GM19043 (cell line): Measurements from ENCODE around the gene CD300LD.
"Not testable (repeated sequence)": the region's sequence is repeated elsewhere in the genome, so short reads cannot be mapped to it uniquely, and the experiment has no call there.

ENCODE experiments used
- ATAC-seq: cut with Tn5 transposase; IDR thresholded peaks from one replicate; pipeline ENCODE4 v1.9.1; 2021; ENCODE audit warnings: low read depth; ENCODE audit not compliant: unreplicated experiment

The CD300LD gene

GRCh38 chr17:74574489-74575142, 17.5 kb downstream of the CD300LD start:
- ATAC-seq: no peak

- ATAC-seq: not testable (repeated sequence)
These were observed 18.4 kb downstream of the CD300LD start for GRCh38 chr17:74573635-74574034.

- no peak for ATAC-seq
These were observed 18.9 kb downstream of the CD300LD start for GRCh38 chr17:74573169-74573568.

DNA sequence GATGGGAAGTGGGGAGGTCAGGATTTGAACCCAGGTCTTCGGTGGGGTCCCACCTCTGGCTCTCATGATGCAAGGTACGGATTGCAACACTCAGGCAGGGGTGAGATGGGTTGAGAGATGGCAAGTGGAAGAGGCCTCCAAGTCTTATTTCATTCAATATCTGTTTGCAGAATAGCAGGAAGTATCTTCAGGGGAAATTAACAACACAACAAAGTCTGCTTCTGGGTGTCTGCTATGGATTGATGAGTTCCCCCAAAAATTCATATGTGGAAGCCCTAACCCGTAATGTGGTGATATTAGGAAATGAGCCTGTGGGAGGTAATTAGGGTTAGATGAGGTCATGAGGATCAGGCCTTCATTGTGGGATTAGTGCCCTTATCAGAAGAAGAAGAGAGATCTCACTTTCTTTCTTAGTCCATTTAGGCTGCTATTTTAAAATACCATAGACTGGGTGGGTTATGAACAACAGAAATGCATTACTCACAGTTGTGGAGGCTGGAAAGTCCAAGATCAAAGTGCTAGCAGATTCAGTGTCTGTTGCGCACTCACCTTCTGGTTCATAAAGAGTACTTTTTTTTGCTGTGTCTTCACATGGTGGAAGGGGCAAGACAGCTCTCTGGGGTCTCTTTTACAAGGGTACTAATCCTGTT, 20.3 kb downstream of the CD300LD start:
- ATAC-seq: no peak

GRCh38 chr17:74569020-74570003, 22.8 kb downstream of the CD300LD start:
- ATAC-seq: no peak

DNA sequence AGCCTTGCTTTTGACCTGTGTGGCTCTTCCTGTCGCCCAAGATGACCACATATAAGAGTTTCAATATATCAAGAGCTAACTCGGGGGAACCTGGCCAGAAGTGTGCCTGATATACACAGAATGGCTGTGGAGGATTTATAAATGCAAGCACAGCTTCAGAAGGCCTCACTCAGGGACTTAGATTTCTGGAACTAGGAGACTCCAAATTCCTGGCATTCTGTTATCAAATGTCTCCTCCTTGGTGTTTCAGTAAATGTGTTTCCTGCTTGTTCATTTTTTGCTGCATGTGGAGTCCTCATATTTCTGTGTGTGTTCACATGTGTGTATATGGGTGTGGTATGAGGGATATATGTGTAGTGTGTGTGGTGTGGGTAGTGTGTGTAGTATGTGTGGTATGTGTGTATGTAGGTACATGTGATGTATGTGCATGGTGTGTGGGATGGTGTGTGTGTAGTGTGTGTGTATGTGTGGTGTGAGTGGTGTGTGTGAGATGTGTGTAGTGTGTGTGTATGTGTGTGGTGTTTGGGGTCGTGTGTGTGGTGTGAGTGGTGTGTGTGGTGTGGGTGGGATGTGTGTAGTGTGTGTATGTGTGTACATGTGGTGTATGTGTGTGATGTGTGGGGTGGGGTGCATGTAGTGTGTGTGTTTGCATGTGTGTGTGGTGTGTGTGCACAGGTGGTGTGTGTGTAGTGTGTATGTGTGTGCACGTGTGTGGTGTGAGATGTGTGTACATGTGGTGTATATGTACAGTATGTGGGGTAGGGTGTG, 23.8 kb downstream of the CD300LD start:
- no peak for ATAC-seq

DNA sequence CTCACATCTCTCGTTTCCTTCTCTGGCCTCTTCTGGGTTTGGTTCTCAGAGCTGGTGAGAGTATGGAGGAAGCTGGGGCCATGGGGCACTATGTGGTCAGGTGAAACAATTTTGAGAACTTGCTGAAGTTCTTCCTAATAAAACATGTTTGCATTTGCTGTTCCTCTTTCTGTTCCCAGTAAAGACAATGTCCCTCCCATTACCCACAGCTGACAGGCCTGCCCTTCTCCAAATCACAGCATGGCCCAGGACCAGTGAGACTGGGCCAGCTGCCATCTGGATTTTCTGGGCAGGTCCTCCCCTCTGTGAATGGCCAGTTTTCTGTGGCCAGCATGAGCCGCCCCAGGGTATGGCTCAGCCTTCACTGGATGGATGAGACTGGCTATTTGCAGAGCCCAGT, 24.7 kb downstream of the CD300LD start, which contains the start of gene CD300H:
TSS of gene CD300H (minus strand) at position 113 of the 400 bp plus-strand sequence.
- no peak for ATAC-seq

DNA sequence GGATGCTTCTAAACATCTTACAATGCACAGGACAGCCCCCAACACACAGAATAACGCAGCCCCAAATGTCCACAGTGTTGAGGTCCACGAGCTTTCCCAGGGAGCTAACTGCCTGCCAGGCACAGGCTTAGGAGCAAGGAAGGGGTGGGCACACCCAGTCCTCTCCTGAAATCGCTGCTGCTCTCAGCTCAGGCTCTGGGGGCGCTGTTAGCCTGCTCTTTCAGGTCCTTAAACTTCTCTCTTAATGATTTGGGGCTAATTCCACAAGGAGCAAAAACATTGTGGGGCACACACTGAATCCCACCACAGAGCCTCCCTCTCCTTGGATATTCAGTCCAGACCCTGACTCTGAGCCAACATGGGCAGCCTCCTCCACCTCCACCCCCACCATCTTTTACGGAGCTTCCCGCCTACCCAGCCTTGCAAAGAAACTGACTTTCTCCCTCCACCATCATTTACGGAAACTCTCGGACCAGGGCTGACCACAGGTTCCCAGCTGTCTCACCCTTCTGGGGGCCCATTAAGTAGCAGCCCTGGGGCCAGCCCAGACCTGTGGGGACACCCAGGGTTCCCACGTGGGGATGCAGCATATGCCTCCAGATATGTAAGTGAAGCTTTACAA, 25.8 kb downstream of the CD300LD start:
- no peak for ATAC-seq

GRCh38 chr17:74565126-74565525, 27.0 kb downstream of the CD300LD start:
- no peak for ATAC-seq

- no peak for ATAC-seq
These were observed 28.7 kb downstream of the CD300LD start for GRCh38 chr17:74563358-74563757.

DNA sequence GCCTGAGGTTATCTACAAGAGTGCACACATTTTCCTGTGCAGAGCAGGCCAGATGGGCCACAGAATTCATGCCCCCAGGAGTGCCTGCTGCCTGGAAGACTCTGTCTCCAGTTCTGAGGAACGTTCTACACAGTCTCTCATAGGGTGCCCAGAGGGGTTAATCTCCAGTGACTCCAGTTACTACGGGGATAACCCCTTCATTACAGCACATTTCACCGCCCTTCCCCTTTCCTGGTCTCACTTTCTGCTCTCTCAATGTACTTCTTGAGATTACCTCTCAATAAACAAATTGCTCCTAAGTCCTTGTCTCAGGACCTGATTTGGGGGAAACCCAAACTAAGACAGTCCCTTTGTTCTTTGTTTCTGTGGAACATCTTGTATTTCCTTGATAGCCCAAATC, 30.5 kb downstream of the CD300LD start:
- no peak for ATAC-seq

DNA sequence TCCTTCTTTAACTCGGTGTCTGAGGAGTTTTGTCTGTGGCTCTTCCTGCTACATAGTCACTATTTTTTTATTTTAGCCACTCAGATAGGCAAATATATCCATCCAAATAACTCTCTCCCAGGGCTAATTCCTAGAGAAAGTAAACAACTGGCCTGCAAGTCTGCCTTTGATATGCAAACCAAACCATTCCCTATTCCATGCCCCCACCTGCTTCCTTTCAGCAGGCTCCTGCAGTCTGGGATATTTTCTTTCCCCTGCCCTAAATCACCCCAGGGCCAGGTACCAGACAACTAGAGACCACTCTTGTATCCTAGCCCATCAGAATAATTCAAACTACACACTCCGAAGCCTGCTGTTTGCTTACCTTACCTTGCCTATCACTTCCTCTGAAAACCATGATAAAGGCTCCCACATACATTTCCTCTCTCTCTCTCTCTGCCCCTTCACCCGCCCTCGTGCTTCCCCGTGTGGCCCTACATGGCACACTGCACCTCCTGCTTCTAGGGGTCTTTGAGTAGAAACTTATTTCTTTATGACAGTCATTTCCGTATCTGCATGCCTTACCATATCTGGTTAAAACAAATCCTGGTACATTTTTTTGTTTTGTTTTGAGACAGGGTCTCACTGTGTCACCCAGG, 33.1 kb downstream of the CD300LD start:
- ATAC-seq: no peak

DNA sequence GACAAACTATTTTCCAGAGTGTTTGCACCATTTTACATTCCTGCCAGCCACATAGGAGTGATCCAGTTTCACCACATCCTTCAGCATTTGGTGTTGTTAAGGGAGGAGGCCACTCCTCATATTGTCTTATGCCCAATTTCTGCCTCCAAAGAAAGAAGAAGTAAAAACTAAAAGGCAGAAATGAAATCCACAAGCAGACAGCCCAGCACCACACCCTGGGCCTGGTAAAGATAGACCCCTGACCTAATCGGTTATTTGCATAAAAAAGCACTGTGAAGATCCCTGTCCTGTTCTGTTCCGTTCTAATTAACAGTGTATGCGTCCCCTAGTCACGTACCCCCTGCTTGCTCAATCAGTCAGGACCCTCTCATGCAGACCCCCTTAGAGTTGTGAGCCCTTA, 33.7 kb downstream of the CD300LD start:
- ATAC-seq: not testable (repeated sequence)

GRCh38 chr17:74555427-74555940, 36.6 kb downstream of the CD300LD start:
- ATAC-seq: no peak

DNA sequence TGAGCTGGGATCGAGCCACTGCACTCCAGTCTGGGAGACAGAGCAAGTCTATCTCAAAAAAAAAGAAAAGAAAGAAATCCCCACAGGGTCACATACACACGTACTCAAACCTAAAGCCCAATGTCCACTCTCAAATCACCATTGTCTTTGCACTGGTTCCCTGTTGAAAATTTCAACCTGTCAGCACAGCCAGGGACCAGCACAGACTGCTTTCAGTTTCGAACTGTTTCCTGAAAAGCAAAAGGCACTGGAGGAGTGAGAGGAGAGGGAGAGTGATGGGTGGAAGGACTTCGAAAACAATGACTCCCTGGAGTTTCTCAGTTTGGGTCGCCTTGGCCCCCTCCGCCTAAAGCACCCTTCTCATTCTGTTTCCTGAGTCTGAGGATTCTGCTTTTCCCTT, 37.2 kb downstream of the CD300LD start:
- no peak for ATAC-seq

- no peak for ATAC-seq
These were observed 40.0 kb downstream of the CD300LD start for GRCh38 chr17:74552037-74552436.

- no peak for ATAC-seq
These were observed 41.5 kb downstream of the CD300LD start for GRCh38 chr17:74550602-74551001.

DNA sequence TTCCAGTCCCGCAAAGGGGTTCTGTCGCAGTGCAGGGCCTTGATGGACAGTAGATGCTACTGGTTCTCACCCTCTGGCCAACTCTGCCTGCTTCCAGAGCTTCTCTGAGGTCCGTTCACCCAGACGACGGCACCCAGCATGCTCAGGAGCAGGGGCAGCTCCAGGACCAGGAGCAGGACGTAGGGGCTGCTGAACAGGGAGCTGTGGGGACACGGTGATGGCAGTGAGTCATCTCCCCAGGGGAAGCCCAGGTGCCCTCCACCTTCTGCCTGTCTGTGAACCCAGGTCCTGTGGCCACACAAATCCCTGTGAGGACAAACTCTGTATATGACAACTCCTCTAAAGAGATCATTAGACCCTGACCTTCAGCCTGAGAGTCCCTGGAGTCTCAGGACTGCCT, 42.7 kb downstream of the CD300LD start:
- ATAC-seq: no peak

GRCh38 chr17:74547736-74548135, 44.3 kb downstream of the CD300LD start:
- ATAC-seq: no peak
